Loucy (cell line): ENCODE measurements around the gene PCNT.

ENCODE experiments used
- CTCF ChIP-seq: fragments of 200-600 bp; sonication (generic); conservative IDR thresholded peaks from 2 replicates; pipeline ENCODE4 v1.5.1; 2014; ENCODE audit warnings: mild to moderate bottlenecking, antibody characterized with exemption, low read length
- EZH2phosphoT487 ChIP-seq: fragments of 200-600 bp; IDR thresholded peaks from 2 replicates; pipeline ENCODE4 v1.6.1; 2018; ENCODE audit warnings: antibody characterized with exemption, mild to moderate bottlenecking, moderate library complexity, borderline replicate concordance

DNA sequence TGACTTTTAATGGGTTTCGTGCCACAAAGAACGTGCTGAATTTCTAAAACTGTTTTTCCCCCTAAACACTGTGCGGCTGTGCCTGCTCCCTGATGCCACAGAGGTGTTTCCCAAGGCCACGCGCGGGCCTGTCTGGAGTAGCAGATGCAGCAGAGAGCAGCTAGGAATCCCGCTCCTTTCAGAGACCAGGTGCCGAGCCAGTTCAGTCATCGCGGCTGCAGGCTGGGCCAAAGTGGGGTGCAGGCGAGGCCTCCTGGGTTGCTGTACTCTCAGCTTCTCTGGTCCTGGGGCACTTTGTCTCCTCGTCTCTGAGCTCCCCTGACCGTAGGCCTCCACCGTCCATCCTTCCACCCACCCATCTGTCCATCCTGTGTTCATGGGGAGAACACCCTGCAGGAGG is 117.4 kb downstream of the PCNT start:
- TF ChIP-seq CTCF (no peak), EZH2phosphoT487 (no peak)
